GM12878 (cell line): ENCODE measurements around the gene CRYGC. TPM values are rescaled to one million over a fixed set of nuclear protein-coding genes. Genes with fewer than 3 reads are reported as not detected.

Experiments used
- ATAC-seq: fragments of 200-7000 bp; cut with Tn5 transposase; 3 replicates; pipeline ENCODE4 v1.9.1; 2020; ENCODE audit warnings: mild to moderate bottlenecking, moderate library complexity
- BruUV-seq: library from RNA; stranded (reverse); fragments of 400-500 nt; replicated peaks from 2 replicates; lab custom pipeline; 2021; lab: Mats Ljungman, UMichigan
- CTCF ChIA-PET: fragments of 300-600 bp; sonication (Branson Sonifier 250); formaldehyde crosslinking; extraction: SDS; loops from one replicate; lab custom pipeline; 2021; ENCODE audit warnings: inconsistent platforms; lab: Yijun Ruan, JAX
- POLR2A ChIA-PET: fragments of 350-600 bp; formaldehyde crosslinking; extraction: SDS; loops from one replicate; lab custom pipeline; 2021; ENCODE audit warnings: inconsistent platforms; lab: Charles Lee
- RAD21 ChIA-PET: fragments of 300-600 bp; sonication (Branson Sonifier 250); formaldehyde crosslinking; loops from one replicate; lab custom pipeline; 2023; ENCODE audit warnings: antibody characterized with exemption; ENCODE audit not compliant: unreplicated experiment; lab: Charles Lee
- SMC1A ChIA-PET: fragments of 300-600 bp; sonication (Branson Sonifier 250); formaldehyde crosslinking; loops from one replicate; lab custom pipeline; 2023; ENCODE audit not compliant: unreplicated experiment, uncharacterized antibody; lab: Charles Lee
- DNase-seq: peaks from one replicate; pipeline ENCODE4 v3.0.0-alpha.2; 2011; ENCODE audit warnings: low read depth, low spot score
- FAIRE-seq: peaks from 3 replicates; lab custom pipeline; 2011; peaks lifted over from hg19 to GRCh38; lab: Jason Lieb, UNC
- H2AFZ ChIP-seq: 2 replicates; pipeline ENCODE4 v1.6.0; 2011; ENCODE audit warnings: low read depth, low read length, control low read depth; ENCODE audit not compliant: control insufficient read depth
- H3K27ac ChIP-seq: 2 replicates; pipeline ENCODE4 v1.5.1; 2011; ENCODE audit warnings: control low read depth; ENCODE audit not compliant: control insufficient read depth, insufficient read depth
- H3K27me3 ChIP-seq, 2 experiments: replicated peaks in 1 of 2; 2 replicates each; pipeline versions ENCODE4 v1.6.0 to v1.6.1; 2011; ENCODE audit warnings: low read length in 1 of 2; ENCODE audit not compliant: control insufficient read depth in 2 of 2, insufficient read depth in 2 of 2
- H3K36me3 ChIP-seq, 2 experiments: 2 replicates each; pipeline ENCODE4 v1.5.1; 2011; ENCODE audit warnings: low read length in 1 of 2; ENCODE audit not compliant: control insufficient read depth in 2 of 2, insufficient read depth in 2 of 2
- H3K4me1 ChIP-seq: 2 replicates; pipeline ENCODE4 v1.6.1; 2011; ENCODE audit warnings: mild to moderate bottlenecking, low read length, moderate library complexity, mixed read lengths; ENCODE audit not compliant: control insufficient read depth, insufficient read depth
- H3K4me2 ChIP-seq: 2 replicates; pipeline ENCODE4 v1.6.0; 2011; ENCODE audit warnings: control low read depth; ENCODE audit not compliant: control insufficient read depth, insufficient read depth
- H3K4me3 ChIP-seq: fragments of 200-600 bp; sonication (generic); 2 replicates; pipeline ENCODE4 v1.5.1; 2016
- H3K79me2 ChIP-seq: 2 replicates; pipeline ENCODE4 v1.6.0; 2011; ENCODE audit warnings: low read length; ENCODE audit not compliant: control insufficient read depth, insufficient read depth
- H3K9ac ChIP-seq: 2 replicates; pipeline ENCODE4 v1.8.0; 2011; ENCODE audit warnings: low read length, control low read depth, mixed read lengths; ENCODE audit not compliant: control insufficient read depth, insufficient read depth
- H3K9me3 ChIP-seq: replicated peaks from 3 replicates; pipeline ENCODE4 v1.5.1; 2011; ENCODE audit warnings: mild to moderate bottlenecking, low read length; ENCODE audit not compliant: control insufficient read depth, insufficient read depth
- H4K20me1 ChIP-seq: 2 replicates; pipeline ENCODE4 v1.6.0; 2011; ENCODE audit not compliant: control insufficient read depth, insufficient read depth
- ASH2L ChIP-seq: fragments of 300-600, 200-600 bp; sonication (generic); IDR thresholded peaks from 2 replicates; pipeline ENCODE4 v1.6.1; 2017; ENCODE audit warnings: low read depth, mild to moderate bottlenecking, borderline replicate concordance
- BCL3 ChIP-seq: IDR thresholded peaks from 2 replicates; pipeline ENCODE4 v1.6.1; 2011; ENCODE audit warnings: borderline replicate concordance, low read depth, mild to moderate bottlenecking, moderate library complexity, low read length; ENCODE audit not compliant: insufficient read depth, poor library complexity, severe bottlenecking
- BMI1 ChIP-seq: fragments of 450-650 bp; IDR thresholded peaks from 2 replicates; pipeline ENCODE4 v1.6.1; 2016; ENCODE audit warnings: mild to moderate bottlenecking, moderate library complexity, borderline replicate concordance
- CEBPZ ChIP-seq: fragments of 150-350 bp; IDR thresholded peaks from 2 replicates; pipeline ENCODE4 v1.6.1; 2016; ENCODE audit warnings: low read depth, low read length
- CREM ChIP-seq: IDR thresholded peaks from 2 replicates; pipeline ENCODE4 v1.6.1; 2014; ENCODE audit warnings: antibody characterized with exemption, low read depth
- DPF2 ChIP-seq: fragments of 450-650 bp; IDR thresholded peaks from 2 replicates; pipeline ENCODE4 v1.6.1; 2017; ENCODE audit warnings: mild to moderate bottlenecking
- JUND ChIP-seq: IDR thresholded peaks from 2 replicates; pipeline ENCODE4 v1.6.1; 2012; ENCODE audit warnings: low read depth, mild to moderate bottlenecking, low read length, improper control_type of control experiment, moderate library complexity
- MTA2 ChIP-seq: fragments of 450-650 bp; IDR thresholded peaks from 2 replicates; pipeline ENCODE4 v1.6.1; 2016; ENCODE audit warnings: low read depth, mild to moderate bottlenecking, moderate library complexity
- MXI1 ChIP-seq: fragments of 150-350 bp; IDR thresholded peaks from 2 replicates; pipeline ENCODE4 v1.6.1; 2011; ENCODE audit warnings: low read depth, mild to moderate bottlenecking, inconsistent platforms, low read length, improper control_type of control experiment
- MYC ChIP-seq: IDR thresholded peaks from 2 replicates; pipeline ENCODE4 v1.6.1; 2011; ENCODE audit warnings: mild to moderate bottlenecking, low read length, moderate library complexity, inconsistent platforms; ENCODE audit not compliant: insufficient read depth, insufficient replicate concordance, insufficient read length, severe bottlenecking
- RBBP5 ChIP-seq: fragments of 200-600 bp; sonication (generic); conservative IDR thresholded peaks from 2 replicates; pipeline ENCODE4 v1.6.1; 2016
- RELB ChIP-seq: fragments of 450-650 bp; IDR thresholded peaks from 2 replicates; pipeline ENCODE4 v1.6.1; 2017; ENCODE audit warnings: low read depth, mild to moderate bottlenecking, moderate library complexity
- SREBF1 ChIP-seq: IDR thresholded peaks from 2 replicates; pipeline ENCODE4 v1.6.1; 2012; ENCODE audit warnings: mild to moderate bottlenecking, low read length
- SUPT20H ChIP-seq: IDR thresholded peaks from 2 replicates; pipeline ENCODE4 v1.6.1; 2011; ENCODE audit warnings: low read depth, mild to moderate bottlenecking, low read length, moderate library complexity, borderline replicate concordance; ENCODE audit not compliant: control insufficient read depth
- TBL1XR1 ChIP-seq: IDR thresholded peaks from 2 replicates; pipeline ENCODE4 v1.6.1; 2012; ENCODE audit warnings: low read depth, low read length, improper control_type of control experiment
- ZNF622 ChIP-seq: fragments of 450-650 bp; IDR thresholded peaks from 2 replicates; pipeline ENCODE4 v1.6.1; 2017; ENCODE audit warnings: mild to moderate bottlenecking, inconsistent platforms
- WGBS: methylation state at CpG from one replicate; pipeline ENCODE4 v1.1.6; 2016; ENCODE audit warnings: low lambda C conversion rate; ENCODE audit not compliant: insufficient replicate concordance, insufficient coverage; ENCODE audit errors: missing lambda C conversion rate; 5-methylcytosine and 5-hydroxymethylcytosine counted together
- in situ Hi-C: fragments of 300-500 bp; cut with MboI; formaldehyde crosslinking; loops from 9 replicates; pipeline ENCODE4 v1.14.3; 2018; ENCODE audit warnings: mixed read lengths
- intact Hi-C: fragments of 100-400 bp; cut with micrococcal nuclease; formaldehyde crosslinking; loops from one replicate; pipeline ENCODE4 v1.14.2; 2022; ENCODE audit not compliant: unreplicated experiment
- polyA plus RNA-seq, 11 experiments: library from polyadenylated mRNA; depleted of rRNA in 4 of 11; unstranded in 6 of 11; stranded (reverse) in 5 of 11; fragments of >200 nt; fragmentation: Nextera tagmentation in 4 of 11; fragmentation: Illumina TruSeq in 1 of 11; extraction: Ambion mirVana in 4 of 11; extraction: Trizol in 1 of 11; gene quantifications; 1 replicate in 1 of 11; 2 replicates in 10 of 11; pipeline versions ENCODE4 v1.2.1 to v1.2.3, GENCODE V29; 2011 to 2016; ENCODE audit warnings: inconsistent platforms in 2 of 11, missing spikeins in 2 of 11, low read depth in 1 of 11
- total RNA-seq, 4 experiments: library from RNA; depleted of rRNA in 3 of 4; stranded (reverse); fragments of >200 nt in 3 of 4; fragmentation: Illumina TruSeq in 1 of 4; extraction: Trizol in 1 of 4; gene quantifications; 2 replicates each; pipeline versions ENCODE4 v1.2.1 to v1.2.3, GENCODE V29; 2013 to 2021

The CRYGC gene
- total and polyA plus RNA-seq, 10 of the 15 experiments (the other 5 are each of a cell fraction or from before 2014, with no cell fraction given) = not detected

GRCh38 chr2:208174144-208174543 lies 44.5 kb upstream of the CRYGC start:
- Histone ChIP-seq H3K4me3 (no peak overlapping the region), H4K20me1 (no peaks in the 10 kb centered on the region), H3K36me3 (no peaks in the 10 kb centered on the region), H2AFZ (no peak overlapping the region), H3K4me2 (no peak overlapping the region), H3K27me3 (peaks cover 0 to 5% of the 10 kb centered on the region in 2 experiments; a peak in 1 of 4 replicates), H3K9me3 (no peaks in the 10 kb centered on the region), H3K4me1 (no peaks in the 10 kb centered on the region), H3K9ac (no peak overlapping the region), H3K27ac (no peak overlapping the region), H3K79me2 (no peaks in the 10 kb centered on the region)
- WGBS = 50% methylated on average over 9 of the region's 9 CpGs
- POLR2A ChIA-PET = no interaction called here
- BruUV-seq = no TSS peak
- ATAC-seq (no peak), FAIRE-seq (no peak), DNase-seq (no peak)
- SMC1A ChIA-PET = interaction anchor here (0.9 to 2.6 kb wide), 3 partner anchors 33 to 152 kb away, joined by 3 to 32 read pairs (median 5); no protein-coding TSS in a partner anchor
- RAD21 ChIA-PET = interaction anchor here (2.4 to 2.9 kb wide), 3 partner anchors 8 to 79 kb away, joined by 5 to 25 read pairs (median 8); partner anchors contain the start of genes C2orf80 and IDH1
- intact Hi-C loops (loop anchor here (10.0 kb wide), 1 partner anchor 171 kb away; no protein-coding TSS in a partner anchor), in situ Hi-C loops (no loop called here)
- CTCF ChIA-PET = interaction anchor here (0.6 to 2.9 kb wide), 12 partner anchors 8 to 235 kb away, joined by 3 to 51 read pairs (median 4); partner anchors contain the start of gene IDH1
- TF ChIP-seq TBL1XR1 = no peak
- no peak for TF ChIP-seq ZNF622
- no peak for TF ChIP-seq CREM
- no peak for TF ChIP-seq BMI1
- no peak for TF ChIP-seq JUND
- no peak for TF ChIP-seq MXI1
- TF ChIP-seq BCL3 = no peak
- no peak for TF ChIP-seq RBBP5
- no peak for TF ChIP-seq CEBPZ
- no peak for TF ChIP-seq SREBF1
- TF ChIP-seq RELB = no peak
- TF ChIP-seq MYC = no peak
- TF ChIP-seq MTA2 = no peak
- TF ChIP-seq ASH2L = no peak
- TF ChIP-seq SUPT20H = no peak
- TF ChIP-seq DPF2 = no peak
